LNCaP clone FGC (cell line): Measurements from ENCODE around the gene PTEN.

Experiments used
- DNase-seq: peaks from one replicate; pipeline ENCODE4 v3.0.0-alpha.2; 2011; ENCODE audit warnings: low read depth
- H3K4me3 ChIP-seq: 2 replicates; pipeline ENCODE4 v1.5.1; 2011; ENCODE audit warnings: mild to moderate bottlenecking, low read depth, low read length, control low read depth
- CTCF ChIP-seq: IDR thresholded peaks from 2 replicates; pipeline ENCODE4 v1.5.1; 2012; ENCODE audit warnings: mild to moderate bottlenecking; ENCODE audit not compliant: control insufficient read depth, insufficient read depth; ENCODE audit errors: extremely low read depth

Gene PTEN

DNA sequence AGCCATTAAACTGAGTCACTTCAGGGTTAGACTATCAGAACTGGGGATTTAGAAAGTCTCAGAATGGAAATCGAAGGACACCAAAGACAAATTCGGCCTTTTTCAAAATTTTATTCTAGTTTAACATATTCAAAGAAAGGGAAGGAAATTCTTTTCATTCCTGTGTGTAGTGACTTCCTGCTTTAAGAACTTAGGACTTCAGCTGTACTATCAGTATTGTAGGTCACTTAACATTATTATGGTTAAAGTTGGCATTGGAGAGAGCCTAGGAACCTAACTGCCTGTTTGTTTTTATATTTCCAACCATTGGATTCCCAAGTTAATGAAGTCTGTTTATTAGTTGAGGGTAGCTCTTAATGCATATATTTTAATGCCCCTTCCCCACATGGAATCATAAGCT is 63.7 kb downstream of the PTEN start:
- no peak overlapping the region for H3K4me3 ChIP-seq
- TF ChIP-seq CTCF: no peak
- DNase-seq: no peak

DNA sequence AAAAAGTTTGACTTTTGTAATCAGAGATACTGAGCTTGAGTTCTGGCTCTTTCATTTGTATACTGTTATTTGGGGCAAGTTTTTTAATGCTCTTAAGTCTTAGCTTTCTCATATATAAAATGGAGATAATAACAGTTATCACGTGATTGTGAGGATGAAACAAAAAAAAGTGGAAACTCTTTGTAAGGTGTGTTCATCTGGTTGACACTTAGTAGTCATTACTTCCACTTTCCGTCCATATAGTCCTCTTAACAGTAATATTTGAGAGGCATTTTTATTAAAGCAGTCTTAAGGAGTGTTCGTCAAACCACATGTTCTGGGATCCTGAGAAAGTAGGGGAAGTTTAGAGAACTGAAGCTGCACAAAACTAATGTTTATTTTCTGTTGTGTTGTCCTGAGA is 65.6 kb downstream of the PTEN start:
- TF ChIP-seq CTCF: no peak
- no peak overlapping the region for H3K4me3 ChIP-seq
- DNase-seq: no peak

DNA sequence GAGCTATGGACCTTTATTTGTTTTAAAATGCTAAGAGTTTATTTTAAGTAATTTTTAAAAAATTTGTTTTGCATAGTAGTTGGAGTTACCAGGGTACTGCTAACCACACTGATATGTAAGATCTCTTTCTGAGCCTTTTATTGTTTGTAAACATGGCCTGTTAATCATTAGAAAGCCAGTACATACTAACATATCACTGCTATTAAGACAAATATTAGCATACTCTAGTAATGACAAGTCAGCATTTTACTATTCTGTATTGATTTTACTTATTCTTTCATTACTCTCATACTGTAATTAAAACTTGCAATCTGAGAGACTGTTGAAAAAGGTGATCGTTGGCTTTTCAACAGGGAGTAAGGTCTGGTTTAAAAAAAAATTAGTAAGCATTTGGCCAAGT is 66.7 kb downstream of the PTEN start:
- no peak overlapping the region for H3K4me3 ChIP-seq
- TF ChIP-seq CTCF: no peak
- DNase-seq: no peak

GRCh38 chr10:87930934-87931835 is 67.8 kb downstream of the PTEN start:
- DNase-seq: no peak
- H3K4me3 ChIP-seq: no peak overlapping the region
- no peak for TF ChIP-seq CTCF

GRCh38 chr10:87931836-87932230 is 68.4 kb downstream of the PTEN start:
- H3K4me3 ChIP-seq: no peak overlapping the region
- TF ChIP-seq CTCF: no peak
- DNase-seq: no peak

GRCh38 chr10:87935290-87936141 is 72.1 kb downstream of the PTEN start:
- no peak for TF ChIP-seq CTCF
- no peak for DNase-seq
- no peak overlapping the region for H3K4me3 ChIP-seq

DNA sequence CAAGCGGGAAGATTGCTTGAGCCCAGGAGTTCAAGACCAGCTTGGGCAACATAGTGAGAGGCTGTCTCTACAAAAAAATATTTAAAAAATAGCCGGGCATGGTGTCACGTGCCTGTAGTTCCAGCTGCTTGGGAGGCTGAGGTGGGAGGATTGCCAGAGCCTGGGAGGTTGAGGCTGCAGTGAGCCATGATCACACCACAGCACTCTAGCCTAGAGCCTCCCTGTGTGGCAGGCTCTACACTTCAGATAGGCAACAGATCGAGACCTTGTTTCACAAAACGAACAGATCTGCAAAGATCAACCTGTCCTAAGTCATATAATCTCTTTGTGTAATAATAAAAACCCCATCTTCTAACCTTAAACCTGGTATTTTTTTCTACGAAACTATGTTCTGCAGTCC is 76.8 kb downstream of the PTEN start:
- no peak for DNase-seq
- H3K4me3 ChIP-seq: no peak overlapping the region
- TF ChIP-seq CTCF: no peak
